Astrocyte of the spinal cord (primary cell): ENCODE measurements around the gene WDR93.

Source experiments
- DNase-seq: peaks from one replicate; pipeline ENCODE4 v3.0.0; 2011; ENCODE audit warnings: low read depth, low spot score
- H3K4me3 ChIP-seq: 2 replicates; pipeline ENCODE4 v1.5.1; 2011; ENCODE audit warnings: low read depth, mild to moderate bottlenecking, low read length, moderate library complexity
- CTCF ChIP-seq: IDR thresholded peaks from 2 replicates; pipeline ENCODE4 v1.5.1; 2012; ENCODE audit warnings: low read depth, mild to moderate bottlenecking, low read length, inconsistent platforms
- in situ Hi-C: cut with HindIII; loops from 2 replicates; pipeline ENCODE4 v1.10.0; 2017; ENCODE audit warnings: low sequenced_read_pairs

Gene WDR93

GRCh38 chr15:89775815-89776214 is 85.2 kb downstream of the WDR93 start:
- peak overlapping the region; percentile 32 for H3K4me3 ChIP-seq
- TF ChIP-seq CTCF: no peak
- no peak for DNase-seq
- in situ Hi-C loops: no loop called here

GRCh38 chr15:89776274-89777072 is 85.9 kb downstream of the WDR93 start, which contains the start of gene MESP2:
TSS of gene MESP2 (plus strand) at chr15:89776332. CDS start at chr15:89776358, 26 bp downstream.
- DNase-seq: peak; percentile 61
- peak; percentile 35 for TF ChIP-seq CTCF
- in situ Hi-C loops: no loop called here
- H3K4me3 ChIP-seq: peak within 1 kb of the TSS; percentile 32

- H3K4me3 ChIP-seq: no peak overlapping the region
- no peak for TF ChIP-seq CTCF
- DNase-seq: no peak
- in situ Hi-C loops: no loop called here
Measured at GRCh38 chr15:89777073-89777751, 86.6 kb downstream of the WDR93 start.

GRCh38 chr15:89777782-89778380 is 87.3 kb downstream of the WDR93 start:
- in situ Hi-C loops: no loop called here
- no peak for DNase-seq
- H3K4me3 ChIP-seq: no peak overlapping the region
- TF ChIP-seq CTCF: no peak

- no peak for TF ChIP-seq CTCF
- DNase-seq: no peak
- in situ Hi-C loops: no loop called here
- H3K4me3 ChIP-seq: no peak overlapping the region
Measured at GRCh38 chr15:89778861-89779260, 88.2 kb downstream of the WDR93 start.

GRCh38 chr15:89780601-89781000 is 90.0 kb downstream of the WDR93 start:
- DNase-seq: no peak
- TF ChIP-seq CTCF: no peak
- H3K4me3 ChIP-seq: no peak overlapping the region
- in situ Hi-C loops: no loop called here
